Sigmoid colon (tissue), 4 donors: ENCODE results near the gene FLT1.

Source experiments
- EP300 ChIP-seq, 4 donors: sonication (generic); formaldehyde crosslinking; IDR thresholded peaks; one replicate each; pipeline ENCODE4 v1.6.1; 2017; ENCODE audit warnings: antibody characterized with exemption in 4 of 4
- POLR2A ChIP-seq, 2 donors: fragments of 450-650 bp; IDR thresholded peaks; one replicate each; pipeline ENCODE4 v1.6.1; 2016; ENCODE audit warnings: antibody characterized with exemption in 2 of 2, mild to moderate bottlenecking in 2 of 2, moderate library complexity in 2 of 2
- POLR2AphosphoS5 ChIP-seq, 4 donors: sonication (generic); formaldehyde crosslinking; IDR thresholded peaks; one replicate each; pipeline ENCODE4 v1.6.1; 2017; ENCODE audit warnings: antibody characterized with exemption in 4 of 4
- TF ChIP-seq, protein P1 (sequence below), 4 experiments: fragments of 450-650 bp in 3 of 4; fragments of 200-600 bp in 1 of 4; IDR thresholded peaks; one replicate each; pipeline ENCODE4 v1.5.1; 2016 to 2019; ENCODE audit warnings: antibody characterized with exemption in 4 of 4, mild to moderate bottlenecking in 3 of 4, moderate library complexity in 2 of 4

DNA sequence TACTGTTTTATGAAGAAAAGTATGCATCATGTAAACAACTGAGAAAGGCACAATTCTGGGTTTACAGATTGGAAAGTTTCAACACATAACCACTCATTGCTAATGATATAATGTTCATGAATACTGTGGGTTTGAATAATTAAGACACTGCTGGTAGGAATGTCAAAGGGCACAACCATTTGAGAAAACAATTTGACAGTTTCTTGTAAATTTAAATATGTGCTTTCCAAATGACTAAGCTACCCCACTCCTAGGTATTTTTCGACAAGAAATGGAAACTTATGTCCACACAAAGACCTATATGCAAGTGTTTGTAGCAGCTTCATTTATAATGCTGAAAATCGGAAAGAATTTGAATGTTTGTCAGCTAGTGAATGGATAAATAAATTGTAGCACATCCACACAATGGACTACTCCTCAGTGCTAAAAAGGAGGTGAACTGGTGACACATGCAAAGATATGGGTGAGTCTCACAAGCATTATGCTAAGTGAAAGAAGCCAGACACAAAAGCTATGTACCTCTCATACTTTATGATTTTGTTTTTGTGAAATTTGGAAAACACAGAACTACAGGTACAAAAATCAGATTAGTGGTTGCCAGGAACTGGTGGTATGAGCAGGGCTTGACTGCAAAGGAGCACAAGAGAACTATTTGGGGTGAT lies 44.8 kb upstream of the FLT1 start:
- TF ChIP-seq POLR2AphosphoS5 (IDR thresholded peaks at IDR 0.05) (no peak), POLR2A (IDR thresholded peaks at IDR 0.05) (no peak), EP300 (IDR thresholded peaks at IDR 0.05) (no peak)
- TF ChIP-seq, protein P1, sequence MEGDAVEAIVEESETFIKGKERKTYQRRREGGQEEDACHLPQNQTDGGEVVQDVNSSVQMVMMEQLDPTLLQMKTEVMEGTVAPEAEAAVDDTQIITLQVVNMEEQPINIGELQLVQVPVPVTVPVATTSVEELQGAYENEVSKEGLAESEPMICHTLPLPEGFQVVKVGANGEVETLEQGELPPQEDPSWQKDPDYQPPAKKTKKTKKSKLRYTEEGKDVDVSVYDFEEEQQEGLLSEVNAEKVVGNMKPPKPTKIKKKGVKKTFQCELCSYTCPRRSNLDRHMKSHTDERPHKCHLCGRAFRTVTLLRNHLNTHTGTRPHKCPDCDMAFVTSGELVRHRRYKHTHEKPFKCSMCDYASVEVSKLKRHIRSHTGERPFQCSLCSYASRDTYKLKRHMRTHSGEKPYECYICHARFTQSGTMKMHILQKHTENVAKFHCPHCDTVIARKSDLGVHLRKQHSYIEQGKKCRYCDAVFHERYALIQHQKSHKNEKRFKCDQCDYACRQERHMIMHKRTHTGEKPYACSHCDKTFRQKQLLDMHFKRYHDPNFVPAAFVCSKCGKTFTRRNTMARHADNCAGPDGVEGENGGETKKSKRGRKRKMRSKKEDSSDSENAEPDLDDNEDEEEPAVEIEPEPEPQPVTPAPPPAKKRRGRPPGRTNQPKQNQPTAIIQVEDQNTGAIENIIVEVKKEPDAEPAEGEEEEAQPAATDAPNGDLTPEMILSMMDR (IDR thresholded peaks at IDR 0.05): no peak
